ENCODE measurements around the gene LRFN2. TPM values are rescaled to one million over a fixed set of nuclear protein-coding genes. Genes with fewer than 3 reads are reported as not detected.

The LRFN2 gene
- total RNA-seq, 1 donor from 2014 or later, result not detected

GRCh38 chr6:40460380-40460779 lies 126.8 kb downstream of the LRFN2 start:
- no peak for DNase-seq (ENCODE audit: low spot score in 2 of 2, unreplicated experiment in 2 of 2)
- Mint-ChIP-seq H3K4me1 (no peaks in the 10 kb centered on the region), H3K27me3 (ENCODE audit: low read depth) (peaks cover 46% of the 10 kb centered on the region), H3K4me3 (no peak overlapping the region), H3K9me3 (peaks cover 6% of the 10 kb centered on the region), H3K27ac (no peak overlapping the region), H3K36me3 (no peaks in the 10 kb centered on the region)
- TF ChIP-seq CTCF (IDR thresholded peaks at IDR 0.05; ENCODE audit: unreplicated experiment), result no peak

- Mint-ChIP-seq H3K4me1 (no peaks in the 10 kb centered on the region), H3K36me3 (no peaks in the 10 kb centered on the region), H3K27me3 (ENCODE audit: low read depth) (peaks cover 50% of the 10 kb centered on the region), H3K27ac (no peak overlapping the region), H3K4me3 (no peak overlapping the region), H3K9me3 (peaks cover 5% of the 10 kb centered on the region)
- TF ChIP-seq CTCF (IDR thresholded peaks at IDR 0.05; ENCODE audit: unreplicated experiment), result no peak
- no peak for DNase-seq (ENCODE audit: low spot score in 2 of 2, unreplicated experiment in 2 of 2)
These were observed 129.9 kb downstream of the LRFN2 start for GRCh38 chr6:40457261-40457660.

GRCh38 chr6:40456390-40457013 lies 130.7 kb downstream of the LRFN2 start:
- Mint-ChIP-seq H3K36me3 (no peaks in the 10 kb centered on the region), H3K9me3 (peaks cover 5% of the 10 kb centered on the region), H3K4me3 (no peak overlapping the region), H3K27ac (no peak overlapping the region), H3K4me1 (no peaks in the 10 kb centered on the region), H3K27me3 (ENCODE audit: low read depth) (peaks cover 56% of the 10 kb centered on the region)
- DNase-seq (ENCODE audit: low spot score in 2 of 2, unreplicated experiment in 2 of 2), result no peak
- TF ChIP-seq CTCF (IDR thresholded peaks at IDR 0.05; ENCODE audit: unreplicated experiment), result no peak

- Mint-ChIP-seq H3K4me3 (no peak overlapping the region), H3K9me3 (peaks cover 5% of the 10 kb centered on the region), H3K4me1 (no peaks in the 10 kb centered on the region), H3K36me3 (no peaks in the 10 kb centered on the region), H3K27ac (no peak overlapping the region), H3K27me3 (ENCODE audit: low read depth) (peaks cover 61% of the 10 kb centered on the region)
- no peak for DNase-seq (ENCODE audit: low spot score in 2 of 2, unreplicated experiment in 2 of 2)
- no peak for TF ChIP-seq CTCF (IDR thresholded peaks at IDR 0.05; ENCODE audit: unreplicated experiment)
These were observed 131.3 kb downstream of the LRFN2 start for GRCh38 chr6:40455686-40456389.

GRCh38 chr6:40450483-40450882 lies 136.7 kb downstream of the LRFN2 start:
- Mint-ChIP-seq H3K27me3 (ENCODE audit: low read depth) (peaks cover 60% of the 10 kb centered on the region), H3K27ac (no peak overlapping the region), H3K36me3 (no peaks in the 10 kb centered on the region), H3K9me3 (peaks cover 5% of the 10 kb centered on the region), H3K4me3 (no peak overlapping the region), H3K4me1 (no peaks in the 10 kb centered on the region)
- DNase-seq (ENCODE audit: low spot score in 2 of 2, unreplicated experiment in 2 of 2), result no peak
- no peak for TF ChIP-seq CTCF (IDR thresholded peaks at IDR 0.05; ENCODE audit: unreplicated experiment)

Measured in mesothelial cell of epicardium (in vitro differentiated cells).